Liver (tissue), 3 donors: ENCODE results near the gene GNPDA2.

Source experiments
- RAD21 ChIP-seq, 2 donors: IDR thresholded peaks; 2 replicates each; pipeline ENCODE4 v1.6.1; 2016; ENCODE audit warnings: antibody characterized with exemption in 2 of 2, mild to moderate bottlenecking in 2 of 2
- RXRA ChIP-seq, 2 donors: IDR thresholded peaks; 2 replicates each; pipeline ENCODE4 v1.6.1; 2017 to 2018; ENCODE audit warnings: antibody characterized with exemption in 2 of 2, mild to moderate bottlenecking in 1 of 2
- TAF1 ChIP-seq: conservative IDR thresholded peaks from 2 replicates; pipeline ENCODE4 v1.6.1; 2016; ENCODE audit warnings: antibody characterized with exemption, mild to moderate bottlenecking
- YY1 ChIP-seq: IDR thresholded peaks from 2 replicates; pipeline ENCODE4 v1.6.1; 2016; ENCODE audit warnings: antibody characterized with exemption, mild to moderate bottlenecking
- TF ChIP-seq, protein P1 (sequence below): fragments of 150-350 bp; IDR thresholded peaks from 2 replicates; pipeline ENCODE4 v1.5.1; 2017; ENCODE audit warnings: improper control_type of control experiment, low read depth, low read length; ENCODE audit not compliant: missing input control
- TF ChIP-seq, protein P2 (sequence below): IDR thresholded peaks from 2 replicates; pipeline ENCODE4 v1.6.1; 2016; ENCODE audit warnings: antibody characterized with exemption
- donor health status: healthy.
- donor health status: healthy.

DNA sequence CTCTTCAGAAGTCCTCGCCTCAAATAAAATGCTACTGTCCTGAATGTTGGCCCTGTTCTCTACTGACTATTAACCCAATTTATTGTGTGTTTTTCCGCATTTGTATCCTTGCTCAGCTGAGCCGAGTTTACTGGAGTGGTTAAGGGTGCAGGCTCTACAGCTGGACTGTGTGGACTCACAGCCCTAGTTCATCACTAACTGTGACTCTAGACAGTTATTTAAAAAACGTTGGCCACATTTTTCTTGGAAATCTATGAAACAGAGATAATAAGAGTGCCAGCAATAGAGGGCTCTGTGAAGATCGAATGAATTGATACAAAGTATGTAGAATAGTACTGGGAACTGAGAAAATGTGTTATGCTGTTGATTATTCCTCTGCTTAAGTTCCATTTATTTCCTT, 51.0 kb downstream of the GNPDA2 start:
- TF ChIP-seq, protein P1, sequence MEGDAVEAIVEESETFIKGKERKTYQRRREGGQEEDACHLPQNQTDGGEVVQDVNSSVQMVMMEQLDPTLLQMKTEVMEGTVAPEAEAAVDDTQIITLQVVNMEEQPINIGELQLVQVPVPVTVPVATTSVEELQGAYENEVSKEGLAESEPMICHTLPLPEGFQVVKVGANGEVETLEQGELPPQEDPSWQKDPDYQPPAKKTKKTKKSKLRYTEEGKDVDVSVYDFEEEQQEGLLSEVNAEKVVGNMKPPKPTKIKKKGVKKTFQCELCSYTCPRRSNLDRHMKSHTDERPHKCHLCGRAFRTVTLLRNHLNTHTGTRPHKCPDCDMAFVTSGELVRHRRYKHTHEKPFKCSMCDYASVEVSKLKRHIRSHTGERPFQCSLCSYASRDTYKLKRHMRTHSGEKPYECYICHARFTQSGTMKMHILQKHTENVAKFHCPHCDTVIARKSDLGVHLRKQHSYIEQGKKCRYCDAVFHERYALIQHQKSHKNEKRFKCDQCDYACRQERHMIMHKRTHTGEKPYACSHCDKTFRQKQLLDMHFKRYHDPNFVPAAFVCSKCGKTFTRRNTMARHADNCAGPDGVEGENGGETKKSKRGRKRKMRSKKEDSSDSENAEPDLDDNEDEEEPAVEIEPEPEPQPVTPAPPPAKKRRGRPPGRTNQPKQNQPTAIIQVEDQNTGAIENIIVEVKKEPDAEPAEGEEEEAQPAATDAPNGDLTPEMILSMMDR: no peak
- no peak for TF ChIP-seq RXRA (IDR thresholded peaks at IDR 0.05)
- TF ChIP-seq, protein P2, sequence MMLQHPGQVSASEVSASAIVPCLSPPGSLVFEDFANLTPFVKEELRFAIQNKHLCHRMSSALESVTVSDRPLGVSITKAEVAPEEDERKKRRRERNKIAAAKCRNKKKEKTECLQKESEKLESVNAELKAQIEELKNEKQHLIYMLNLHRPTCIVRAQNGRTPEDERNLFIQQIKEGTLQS: no peak
- TF ChIP-seq RAD21 (IDR thresholded peaks at IDR 0.05): no peak
- no peak for TF ChIP-seq YY1
- TF ChIP-seq TAF1: no peak
